Umbilical cord (tissue), 2 donors: ENCODE data around the gene GRID1. TPM values are rescaled to one million over a fixed set of nuclear protein-coding genes. Genes with fewer than 3 reads are reported as not detected.

Experiments
- DNase-seq: peaks from one replicate; pipeline ENCODE4 v3.0.0-alpha.2; 2015; ENCODE audit warnings: low spot score
- total RNA-seq: library from RNA; depleted of rRNA; stranded (reverse); fragments of >200 nt; gene quantifications from one replicate; pipeline ENCODE4 v1.2.3, GENCODE V29; 2014; ENCODE audit warnings: low replicate concordance; ENCODE audit not compliant: insufficient read depth

GRID1 gene
- total RNA-seq, 1 donor from 2014 or later = 7.2 TPM

- DNase-seq = no peak
Observed at GRCh38 chr10:86370006-86370585, 3.5 kb upstream of the GRID1 start.

- DNase-seq = no peak
Observed at GRCh38 chr10:86368987-86369386, 2.4 kb upstream of the GRID1 start.

- DNase-seq = no peak
Observed at GRCh38 chr10:86368046-86368445, 1.5 kb upstream of the GRID1 start.

- DNase-seq = peak; percentile 34
Observed at GRCh38 chr10:86367152-86367951, 757 bp upstream of the GRID1 start.

- DNase-seq = no peak
Observed at GRCh38 chr10:86366902-86367151, 232 bp upstream of the GRID1 start.

- DNase-seq = peak; percentile 37
Observed at GRCh38 chr10:86365346-86366032, 1.1 kb downstream of the GRID1 start.

- DNase-seq = peak; percentile 19
Observed at GRCh38 chr10:86364491-86365345, 1.9 kb downstream of the GRID1 start.

- DNase-seq = no peak
Observed at GRCh38 chr10:86363833-86364490, 2.6 kb downstream of the GRID1 start.

- DNase-seq = peak; percentile 43
Observed at GRCh38 chr10:86363184-86363832, 3.3 kb downstream of the GRID1 start.

- no peak for DNase-seq
Observed at GRCh38 chr10:86362586-86363183, 3.9 kb downstream of the GRID1 start.

GRCh38 chr10:86362129-86362527 lies 4.5 kb downstream of the GRID1 start:
- DNase-seq = no peak

GRCh38 chr10:86361156-86362128 lies 5.2 kb downstream of the GRID1 start:
- no peak for DNase-seq

- peak; percentile 18 for DNase-seq
Observed at GRCh38 chr10:86360657-86361056, 5.9 kb downstream of the GRID1 start.

GRCh38 chr10:86359954-86360353 lies 6.6 kb downstream of the GRID1 start:
- DNase-seq = no peak

GRCh38 chr10:86359111-86359510 lies 7.5 kb downstream of the GRID1 start:
- no peak for DNase-seq

- no peak for DNase-seq
Observed at GRCh38 chr10:86357676-86358075, 8.9 kb downstream of the GRID1 start.

GRCh38 chr10:86357041-86357440 lies 9.6 kb downstream of the GRID1 start:
- DNase-seq = no peak

GRCh38 chr10:86356296-86356695 lies 10.3 kb downstream of the GRID1 start:
- DNase-seq = no peak

GRCh38 chr10:86355571-86356038 lies 11.0 kb downstream of the GRID1 start:
- DNase-seq = peak; percentile 78
